ENCODE data around the gene COPB2.
"Not testable (repeated sequence)": the region's sequence is repeated elsewhere in the genome, so short reads cannot be mapped to it uniquely, and the experiment has no call there.

COPB2 gene

DNA sequence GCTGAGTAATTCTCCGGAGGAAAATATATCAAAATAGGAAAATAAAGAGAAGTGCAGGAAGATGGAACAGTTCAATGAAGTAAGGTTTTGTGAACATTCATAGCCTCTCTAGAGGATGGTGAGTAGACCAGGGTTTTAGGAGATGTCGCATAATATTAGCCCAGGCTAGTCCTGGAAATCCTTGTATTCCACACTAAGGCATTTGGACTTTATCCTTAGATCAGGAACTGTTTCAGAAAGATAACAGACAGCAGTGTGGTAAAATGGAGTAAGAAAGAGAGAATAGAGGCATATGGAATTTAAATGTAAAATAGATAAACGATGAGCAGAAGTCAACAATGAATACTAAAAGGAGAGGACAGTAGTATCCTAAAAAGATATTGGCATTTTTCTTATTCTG is 12.1 kb downstream of the COPB2 start:
- DNase-seq, result no peak

GRCh38 chr3:139374099-139374498 is 15.3 kb downstream of the COPB2 start:
- no peak for DNase-seq

DNA sequence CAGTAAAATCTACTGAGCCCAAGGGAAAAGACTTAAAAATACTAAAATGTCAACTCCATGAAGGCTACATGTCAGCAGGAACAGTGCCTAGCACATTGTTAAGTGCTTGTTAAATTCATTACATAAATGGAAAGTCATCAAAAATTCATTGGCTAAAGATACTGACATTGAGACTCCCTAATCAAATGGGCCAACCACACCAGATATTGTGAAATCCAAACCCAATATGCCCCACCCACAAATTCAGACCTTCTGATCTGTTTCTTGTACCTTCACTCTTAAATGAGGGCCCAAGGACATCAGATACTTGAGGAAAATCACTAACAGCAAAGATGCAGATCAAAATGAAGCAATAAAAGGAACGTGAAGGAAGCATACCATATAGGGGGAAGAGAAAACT is 24.9 kb downstream of the COPB2 start:
- DNase-seq, result no peak

DNA sequence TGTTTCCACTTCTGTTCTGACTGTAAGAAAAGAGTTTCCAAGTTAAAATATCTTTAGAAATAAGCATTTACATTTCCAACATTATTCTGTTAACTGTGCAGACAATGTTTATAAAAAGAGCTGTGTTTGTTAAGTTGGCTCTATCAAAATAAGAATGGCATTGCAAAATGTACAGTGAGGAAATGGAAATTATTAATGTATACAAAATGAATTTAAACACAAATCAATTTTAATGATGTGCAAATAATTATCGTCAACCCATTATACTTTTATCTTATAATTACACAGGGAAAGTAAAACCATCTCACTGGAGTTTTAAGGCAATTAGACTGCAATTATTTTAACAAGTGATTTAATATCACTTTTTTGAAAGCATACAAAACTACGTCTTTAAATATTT is 28.2 kb downstream of the COPB2 start:
- no peak for DNase-seq

GRCh38 chr3:139358841-139359562 is 30.4 kb downstream of the COPB2 start:
- no peak for DNase-seq

- no peak for DNase-seq
Measured at GRCh38 chr3:139357899-139358298, 31.5 kb downstream of the COPB2 start.

- no peak for DNase-seq
Measured at GRCh38 chr3:139355891-139356290, 33.6 kb downstream of the COPB2 start.

DNA sequence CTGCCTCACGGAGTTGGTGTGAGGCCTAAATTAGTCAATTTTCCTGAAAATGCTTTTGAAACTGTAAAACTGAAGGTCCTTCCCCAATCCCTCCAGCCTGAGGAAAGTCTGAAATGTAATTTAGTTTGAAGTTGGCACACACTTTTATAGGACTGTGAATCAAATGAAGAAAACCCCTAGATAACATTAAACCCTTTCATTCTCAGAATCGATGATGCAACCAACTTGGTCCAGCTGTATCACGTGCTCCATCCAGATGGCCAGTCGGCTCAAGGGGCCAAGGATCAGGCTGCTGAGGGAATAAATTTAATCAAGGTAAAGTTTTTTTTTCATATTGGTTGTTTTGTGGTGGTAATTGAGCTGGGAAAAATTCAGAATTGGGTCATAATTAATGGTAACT is 34.0 kb downstream of the COPB2 start:
- DNase-seq, result no peak

GRCh38 chr3:139354661-139355060 is 34.8 kb downstream of the COPB2 start:
- DNase-seq, result no peak

DNA sequence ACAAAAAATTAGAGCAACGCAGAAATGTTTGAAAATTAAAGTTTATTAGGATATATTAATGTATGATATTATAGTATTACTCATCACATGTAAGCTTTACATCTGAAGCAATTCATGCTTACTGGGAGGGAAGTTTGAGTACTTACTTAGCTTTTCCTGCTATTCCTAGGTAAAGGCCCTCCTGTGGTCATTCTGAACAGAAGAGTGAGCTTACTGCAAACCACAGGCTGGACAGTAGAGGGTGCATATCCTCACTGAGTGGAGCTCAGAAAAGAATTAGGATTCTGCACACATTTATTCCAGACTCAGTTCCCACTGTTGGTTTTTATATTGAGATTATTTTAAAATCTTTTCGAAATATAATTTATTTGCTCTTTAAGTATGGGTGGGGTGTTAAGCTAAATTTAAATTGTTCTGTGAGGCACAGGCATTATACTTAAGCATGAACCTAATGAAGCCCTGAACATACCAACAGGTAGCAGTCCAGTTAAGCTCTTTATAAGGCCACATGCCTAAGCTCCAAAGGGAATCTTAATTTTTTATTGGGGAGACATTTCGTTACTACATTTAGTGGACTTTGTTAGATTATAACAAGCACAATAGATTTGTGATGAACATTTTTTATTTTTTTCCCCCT is 35.4 kb downstream of the COPB2 start:
- no peak for DNase-seq

DNA sequence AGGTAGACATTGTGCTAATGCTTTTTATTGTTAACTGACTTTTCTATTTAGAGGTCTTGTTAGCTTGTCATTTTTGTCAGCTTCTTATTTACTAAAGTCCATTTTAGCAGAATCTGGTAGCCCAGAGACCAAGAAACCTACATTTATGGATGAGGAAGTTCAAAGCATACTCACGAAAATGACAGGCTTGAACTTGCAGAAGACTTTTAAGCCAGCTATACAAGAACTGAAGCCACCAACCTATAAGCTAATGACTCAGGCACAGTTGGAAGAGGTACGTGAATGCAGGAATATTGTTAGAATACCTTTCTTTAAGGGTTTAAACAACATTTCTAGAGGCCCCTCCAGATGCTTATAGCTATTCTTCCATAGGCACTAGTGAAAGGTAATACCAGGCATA is 42.7 kb downstream of the COPB2 start:
- DNase-seq, result no peak

DNA sequence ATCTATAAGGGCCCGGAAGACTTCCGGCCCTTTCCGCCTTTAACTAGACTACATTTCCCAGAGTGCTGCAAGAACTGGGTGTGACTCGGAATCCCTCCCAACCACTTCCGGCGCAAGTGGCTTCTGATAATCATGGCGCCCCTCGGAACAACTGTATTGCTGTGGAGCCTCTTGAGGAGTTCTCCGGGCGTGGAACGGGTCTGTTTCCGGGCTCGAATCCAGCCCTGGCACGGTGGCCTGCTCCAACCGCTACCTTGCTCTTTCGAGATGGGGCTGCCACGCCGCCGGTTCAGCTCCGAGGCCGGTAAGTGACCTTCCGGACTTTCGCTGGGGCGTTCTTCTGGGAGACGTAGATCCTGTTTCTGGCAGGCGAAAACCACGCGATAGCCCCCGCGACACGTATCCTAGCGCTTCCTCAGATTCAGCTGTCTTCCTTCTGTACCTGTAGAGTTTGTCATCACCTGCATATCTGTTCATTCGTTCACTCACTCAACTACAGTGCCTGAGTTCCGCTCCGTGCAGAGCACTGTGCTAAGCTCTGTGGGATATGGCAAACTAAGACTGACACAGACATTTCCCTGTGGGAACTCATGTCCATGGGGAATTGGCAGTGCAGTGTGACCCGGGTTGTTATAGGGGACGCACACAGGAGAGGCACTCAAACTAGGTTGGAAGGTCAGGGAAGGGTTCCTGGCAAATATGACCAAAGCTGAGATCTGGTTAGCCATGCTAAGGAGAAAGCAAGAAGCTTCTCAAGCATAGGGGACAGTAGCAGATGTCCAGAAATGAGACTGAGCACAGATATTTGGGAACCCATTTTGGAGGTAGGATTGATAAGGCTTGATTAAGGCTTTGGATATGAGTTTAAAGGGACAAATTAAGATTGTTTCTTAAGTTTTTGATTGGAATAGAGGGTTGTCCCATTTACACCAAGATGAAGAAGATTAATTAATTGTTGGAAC is 45.3 kb downstream of the COPB2 start, which contains the start of gene MRPS22:
TSS of gene MRPS22 (plus strand) at position 126 of the 962 bp plus-strand sequence. CDS start at position 133, 7 bp downstream.
- DNase-seq, result peak; percentile 70

DNA sequence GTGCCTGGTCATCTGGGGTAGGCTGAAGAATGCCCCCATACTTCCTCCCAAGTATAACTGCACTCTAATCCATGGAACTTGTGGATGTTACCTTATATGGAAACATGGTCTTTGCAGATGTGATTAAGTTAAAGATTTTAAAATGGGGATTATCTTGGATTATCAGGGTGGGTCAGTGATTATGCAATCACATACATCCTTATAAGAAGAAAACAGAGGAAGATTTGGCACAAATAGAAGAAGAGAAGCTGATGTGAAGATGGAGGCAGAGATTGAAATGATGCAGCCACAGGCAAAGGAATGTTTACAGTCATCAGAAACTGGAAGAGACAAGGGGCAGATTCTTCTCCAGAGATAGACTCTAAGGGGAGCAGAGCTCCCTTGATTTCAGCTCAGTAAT is 47.4 kb downstream of the COPB2 start:
- no peak for DNase-seq

DNA sequence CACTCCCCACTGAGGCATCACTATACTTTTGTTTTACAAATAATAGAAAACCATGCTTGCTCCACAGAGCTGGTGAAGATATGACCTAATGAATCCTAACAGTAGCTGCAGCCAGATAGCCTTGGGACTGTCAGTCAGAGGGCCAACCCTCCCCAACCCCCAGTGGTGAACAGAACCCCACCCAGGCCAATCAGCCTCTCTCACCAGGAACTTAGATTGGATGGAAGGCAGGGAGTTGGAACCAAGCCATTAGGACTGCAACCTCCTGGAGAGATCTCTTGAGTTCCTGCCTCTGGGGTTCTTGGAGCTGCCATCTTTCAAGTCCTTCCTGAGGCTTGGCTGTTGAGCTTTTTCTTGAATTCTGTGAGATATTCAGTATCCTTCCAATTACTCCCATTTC is 48.7 kb downstream of the COPB2 start:
- DNase-seq, result no peak

DNA sequence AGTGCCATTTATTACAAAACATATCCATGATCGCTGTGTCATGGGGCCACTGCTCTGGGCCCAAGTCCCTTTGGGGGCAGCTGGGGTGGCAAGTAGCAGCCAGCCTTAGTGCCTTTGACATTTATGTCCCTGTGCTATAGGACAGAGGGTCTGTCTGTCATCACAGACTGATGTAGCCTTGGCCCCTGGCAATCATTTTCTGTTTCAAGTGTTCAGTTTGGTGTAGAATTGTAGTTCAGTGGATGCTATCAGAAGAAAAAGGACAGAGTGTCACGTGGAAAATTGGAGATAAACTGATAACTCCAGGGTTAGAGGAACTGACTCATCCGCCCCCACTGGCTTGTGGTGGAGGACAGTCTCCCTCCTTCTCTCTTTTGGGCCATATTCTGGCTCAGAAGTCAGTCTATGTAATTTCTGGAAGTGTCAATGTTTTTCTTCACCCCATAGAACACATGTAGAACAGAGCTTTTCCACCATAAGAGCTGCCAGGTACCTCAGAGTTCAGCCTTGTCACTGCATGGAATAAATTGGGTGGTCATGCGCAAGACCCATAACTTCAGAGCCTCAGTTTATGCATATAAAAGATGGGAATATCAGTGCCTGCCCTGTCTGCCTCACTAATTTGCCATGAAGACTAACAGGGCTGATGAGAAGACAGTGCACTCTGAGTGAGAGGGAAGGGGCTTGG is 50.1 kb downstream of the COPB2 start:
- no peak for DNase-seq

- no peak for DNase-seq
Measured at GRCh38 chr3:139338405-139338804, 51.0 kb downstream of the COPB2 start.

GRCh38 chr3:139334675-139335074 is 54.8 kb downstream of the COPB2 start:
- DNase-seq, result not testable (repeated sequence)

GRCh38 chr3:139332092-139332491 is 57.4 kb downstream of the COPB2 start:
- DNase-seq, result no peak

GRCh38 chr3:139329364-139329850 is 60.0 kb downstream of the COPB2 start:
- peak; percentile 76 for DNase-seq

DNA sequence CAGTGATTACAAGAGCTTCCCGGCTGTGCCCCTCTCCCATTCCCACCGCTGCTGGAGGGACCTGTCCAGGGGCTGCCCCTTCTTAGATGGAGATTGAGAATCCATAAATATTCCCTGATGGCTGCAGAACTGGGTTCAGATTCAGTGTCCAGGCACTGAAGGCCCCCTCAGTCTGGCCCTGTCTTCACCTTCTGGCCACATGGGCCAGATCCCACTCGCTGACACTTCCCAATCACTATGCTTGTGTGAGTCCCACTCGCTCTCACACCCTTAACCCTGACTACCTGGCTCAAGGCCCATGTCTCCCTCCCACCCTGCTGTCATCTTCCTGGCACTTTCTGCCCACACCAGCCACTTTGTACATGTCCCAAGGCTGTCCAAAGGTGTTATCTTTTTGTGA is 61.1 kb downstream of the COPB2 start:
- DNase-seq, result no peak

DNA sequence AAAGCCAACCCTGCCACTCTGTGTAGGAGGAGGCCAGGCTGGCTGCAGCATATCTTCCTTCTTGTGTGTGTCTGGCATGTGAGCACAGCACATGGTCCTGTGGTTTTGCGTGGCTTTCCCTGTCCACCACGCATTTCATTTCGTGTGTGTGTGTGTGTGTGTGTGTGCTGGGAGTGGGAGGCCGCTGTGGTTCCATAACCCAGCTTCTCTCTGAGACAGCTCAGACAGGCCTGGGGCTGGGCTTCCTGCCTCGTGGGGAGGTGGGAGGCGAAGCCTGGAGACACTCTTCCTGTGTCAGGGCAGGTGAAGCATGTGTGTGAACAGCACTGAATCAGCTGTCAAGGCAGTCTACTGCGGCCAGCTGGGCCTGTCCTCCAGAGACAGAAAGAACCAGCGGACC is 61.6 kb downstream of the COPB2 start:
- no peak for DNase-seq

DNA sequence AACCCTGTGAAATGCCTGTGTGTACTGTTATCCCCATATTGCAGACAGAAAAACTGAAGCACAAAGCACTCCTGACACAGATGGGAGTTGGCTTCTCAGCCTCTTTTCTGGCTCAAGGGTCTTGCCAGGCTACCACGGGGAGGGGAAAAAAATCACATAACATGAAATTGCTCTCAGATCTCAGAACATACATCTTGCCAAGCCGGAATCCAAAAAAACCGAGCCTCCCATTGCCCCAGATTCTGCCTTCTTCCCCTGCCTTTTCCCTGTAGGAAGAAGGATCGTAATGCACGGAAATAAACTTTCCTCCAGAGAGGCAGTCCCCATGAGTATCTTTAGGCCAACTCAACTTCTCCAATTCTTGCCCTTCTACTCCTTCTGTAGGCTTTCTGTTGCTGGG is 62.2 kb downstream of the COPB2 start:
- no peak for DNase-seq

- no peak for DNase-seq
Measured at GRCh38 chr3:139326707-139327106, 62.7 kb downstream of the COPB2 start.

All from activated T-cell treated with anti-CD3 and anti-CD28 coated beads for 4 hours (primary cell).